H9 (cell line): ENCODE results near the gene CRYBG2. TPM values are rescaled to one million over a fixed set of nuclear protein-coding genes. Genes with fewer than 3 reads are reported as not detected.
A peak's percentile ranks its signal among the peaks of the same experiment; 100 is the strongest.

Experiments used
- DNase-seq: peaks from one replicate; pipeline ENCODE4 v3.0.0-alpha.2; 2017
- H2AFZ ChIP-seq: one replicate; pipeline ENCODE4 v1.6.1; 2013; ENCODE audit warnings: mild to moderate bottlenecking, low read length, control low read depth, moderate library complexity
- H2AK5ac ChIP-seq: 2 replicates; pipeline ENCODE4 v1.6.1; 2013; ENCODE audit warnings: low read length, control low read depth, mixed read lengths; ENCODE audit not compliant: insufficient read length
- H2BK120ac ChIP-seq: one replicate; pipeline ENCODE4 v1.6.1; 2013; ENCODE audit warnings: low read depth, mild to moderate bottlenecking, low read length, control low read depth, inconsistent platforms; ENCODE audit not compliant: poor library complexity, severe bottlenecking
- H2BK12ac ChIP-seq: 2 replicates; pipeline ENCODE4 v1.6.1; 2013; ENCODE audit warnings: low read length, control low read depth, mixed read lengths, low read depth; ENCODE audit not compliant: insufficient read length
- H2BK15ac ChIP-seq: 2 replicates; pipeline ENCODE4 v1.6.1; 2013; ENCODE audit warnings: low read depth, low read length, control low read depth
- H2BK20ac ChIP-seq: one replicate; pipeline ENCODE4 v1.6.1; 2013; ENCODE audit warnings: low read depth, mild to moderate bottlenecking, low read length, control low read depth, inconsistent platforms; ENCODE audit not compliant: poor library complexity, severe bottlenecking
- H2BK5ac ChIP-seq: 2 replicates; pipeline ENCODE4 v1.6.1; 2013; ENCODE audit warnings: low read length, control low read depth, mixed read lengths; ENCODE audit not compliant: insufficient read length
- H3K14ac ChIP-seq: 2 replicates; pipeline ENCODE4 v1.6.1; 2013; ENCODE audit warnings: low read length, control low read depth; ENCODE audit not compliant: insufficient read depth
- H3K18ac ChIP-seq: 2 replicates; pipeline ENCODE4 v1.6.1; 2013; ENCODE audit warnings: low read depth, mild to moderate bottlenecking, mixed read lengths, low read length, control low read depth; ENCODE audit not compliant: insufficient read length
- H3K23ac ChIP-seq: 2 replicates; pipeline ENCODE4 v1.6.1; 2013; ENCODE audit warnings: low read length, control low read depth, mixed read lengths, low read depth; ENCODE audit not compliant: insufficient read length
- H3K23me2 ChIP-seq: 2 replicates; pipeline ENCODE4 v1.6.1; 2013; ENCODE audit warnings: low read depth, mild to moderate bottlenecking, mixed read lengths, low read length, control low read depth; ENCODE audit not compliant: insufficient read length, poor library complexity, severe bottlenecking
- H3K27ac ChIP-seq: 2 replicates; pipeline ENCODE4 v1.5.1; 2013; ENCODE audit warnings: low read length, control low read depth, mixed read lengths, low read depth; ENCODE audit not compliant: insufficient read length
- H3K27me3 ChIP-seq: 2 replicates; pipeline ENCODE4 v1.6.1; 2013; ENCODE audit warnings: low read length, control low read depth, inconsistent platforms; ENCODE audit not compliant: insufficient read depth
- H3K4ac ChIP-seq: 2 replicates; pipeline ENCODE4 v1.6.1; 2013; ENCODE audit warnings: low read depth, mild to moderate bottlenecking, control low read depth, inconsistent platforms, low read length, moderate library complexity
- H3K4me1 ChIP-seq: 2 replicates; pipeline ENCODE4 v1.6.1; 2013; ENCODE audit warnings: low read length, control low read depth, inconsistent platforms; ENCODE audit not compliant: insufficient read depth
- H3K4me2 ChIP-seq: 2 replicates; pipeline ENCODE4 v1.6.1; 2013; ENCODE audit warnings: low read length, control low read depth, mixed read lengths; ENCODE audit not compliant: insufficient read length, insufficient read depth
- H3K56ac ChIP-seq: 2 replicates; pipeline ENCODE4 v1.6.1; 2013; ENCODE audit warnings: low read depth, mild to moderate bottlenecking, mixed read lengths, low read length, control low read depth; ENCODE audit not compliant: insufficient read length
- H3K79me1 ChIP-seq: 2 replicates; pipeline ENCODE4 v1.6.1; 2013; ENCODE audit warnings: low read depth, mild to moderate bottlenecking, moderate library complexity, low read length, control low read depth, inconsistent platforms; ENCODE audit not compliant: insufficient read depth, poor library complexity, severe bottlenecking
- H3K79me2 ChIP-seq: 2 replicates; pipeline ENCODE4 v1.6.1; 2013; ENCODE audit warnings: low read length, control low read depth, inconsistent platforms; ENCODE audit not compliant: insufficient read depth
- H3K9ac ChIP-seq: 2 replicates; pipeline ENCODE4 v1.6.1; 2013; ENCODE audit warnings: low read length, control low read depth, mixed read lengths; ENCODE audit not compliant: insufficient read length; ENCODE audit errors: extremely low read depth
- H3K9me3 ChIP-seq: one replicate; pipeline ENCODE4 v1.6.1; 2013; ENCODE audit warnings: low read depth, low read length, inconsistent platforms; ENCODE audit not compliant: control insufficient read depth
- H3T11ph ChIP-seq: one replicate; pipeline ENCODE4 v1.6.1; 2013; ENCODE audit warnings: mild to moderate bottlenecking, low read length, control low read depth, inconsistent platforms
- H4K20me1 ChIP-seq: one replicate; pipeline ENCODE4 v1.6.1; 2013; ENCODE audit not compliant: control insufficient read depth, insufficient read length, insufficient read depth
- H4K5ac ChIP-seq: 2 replicates; pipeline ENCODE4 v1.6.1; 2013; ENCODE audit warnings: low read depth, mild to moderate bottlenecking, mixed read lengths, low read length, control low read depth; ENCODE audit not compliant: insufficient read length
- H4K8ac ChIP-seq: replicated peaks from 2 replicates; pipeline ENCODE4 v1.6.1; 2013; ENCODE audit warnings: low read length, control low read depth, mixed read lengths, low read depth; ENCODE audit not compliant: insufficient read length
- H4K91ac ChIP-seq: 2 replicates; pipeline ENCODE4 v1.6.1; 2013; ENCODE audit warnings: low read depth, mild to moderate bottlenecking, moderate library complexity, mixed read lengths, low read length, control low read depth; ENCODE audit not compliant: insufficient read length
- H3K27ac Mint-ChIP-seq, 3 experiments: 2 replicates in 2 of 3; 3 replicates in 1 of 3; pipeline ENCODE4 v1.8.0; 2020 to 2021; ENCODE audit warnings: mixed read lengths in 3 of 3, mild to moderate bottlenecking in 1 of 3, moderate library complexity in 1 of 3
- H3K27me3 Mint-ChIP-seq: 2 replicates; pipeline ENCODE4 v1.8.0; 2021; ENCODE audit warnings: low read depth, mild to moderate bottlenecking, moderate library complexity, mixed read lengths
- H3K36me3 Mint-ChIP-seq, 3 experiments: 2 replicates in 2 of 3; 3 replicates in 1 of 3; pipeline ENCODE4 v1.8.0; 2020 to 2021; ENCODE audit warnings: low read depth in 3 of 3, mixed read lengths in 3 of 3; ENCODE audit not compliant: insufficient read depth in 1 of 3
- H3K4me1 Mint-ChIP-seq, 2 experiments: 2 replicates each; pipeline ENCODE4 v1.8.0; 2020; ENCODE audit warnings: mixed read lengths in 2 of 2
- H3K4me3 Mint-ChIP-seq, 2 experiments: 2 replicates in 1 of 2; 3 replicates in 1 of 2; pipeline ENCODE4 v1.8.0; 2020 to 2021; ENCODE audit warnings: mild to moderate bottlenecking in 2 of 2, mixed read lengths in 2 of 2, moderate library complexity in 1 of 2
- H3K9me3 Mint-ChIP-seq, 2 experiments: 2 replicates in 1 of 2; 3 replicates in 1 of 2; pipeline ENCODE4 v1.8.0; 2020; ENCODE audit warnings: mild to moderate bottlenecking in 2 of 2, mixed read lengths in 2 of 2, moderate library complexity in 1 of 2
- CTCF ChIP-seq: fragments of 200-600 bp; sonication (generic); conservative IDR thresholded peaks from 3 replicates; pipeline ENCODE4 v1.8.0; 2021; ENCODE audit warnings: antibody characterized with exemption, mild to moderate bottlenecking
- WGBS: extraction: QIAGEN DNeasy Blood & Tissue Kit; methylation state at CpG from one replicate; pipeline ENCODE4 v1.1.7; 2013; ENCODE audit warnings: missing lambda C conversion rate, low lambda C conversion rate, mixed read lengths; ENCODE audit not compliant: insufficient read length; ENCODE audit errors: extremely low coverage; 5-methylcytosine and 5-hydroxymethylcytosine counted together
- total RNA-seq: library from RNA; stranded (reverse); gene quantifications from 2 replicates; pipeline ENCODE4 v1.2.1, GENCODE V29; 2021

The CRYBG2 gene
- total RNA-seq, 1 experiment from 2014 or later = 12.8 TPM

GRCh38 chr1:26302733-26303405 is 51.1 kb downstream of the CRYBG2 start:
- DNase-seq = no peak
- Histone ChIP-seq H3K4me1 (0 out of 2 replicates have a peak, but pooled peaks cover 3% of the 10 kb centered on the region), H2BK5ac (no peak overlapping the region), H3K56ac (no peak overlapping the region), H3K79me2 (no peaks in the 10 kb centered on the region), H3K18ac (no peak overlapping the region), H4K91ac (no peak overlapping the region), H2BK15ac (no peak overlapping the region), H3K23ac (no peak overlapping the region), H3K27me3 (no peaks in the 10 kb centered on the region), H3K27ac (no peak overlapping the region), H4K5ac (no peak overlapping the region), H3K9ac (no peak overlapping the region), H3K23me2 (peaks cover 3% of the 10 kb centered on the region), H3K14ac (no peak overlapping the region), H3K9me3 (no peaks in the 10 kb centered on the region), H3K79me1 (no peaks in the 10 kb centered on the region), H3K4me2 (no peak overlapping the region), H2AFZ (no peak overlapping the region), H4K8ac (no peak overlapping the region), H2BK12ac (no peak overlapping the region), H3K4ac (no peak overlapping the region), H2BK120ac (no peak overlapping the region), H4K20me1 (no peaks in the 10 kb centered on the region), H2BK20ac (no peak overlapping the region), H2AK5ac (no peak overlapping the region), H3T11ph (no peak overlapping the region)
- Mint-ChIP-seq H3K4me1 (peaks cover 19 to 21% of the 10 kb centered on the region in 2 experiments), H3K4me3 (no peak overlapping the region), H3K27me3 (0 out of 2 replicates have a peak, but pooled peaks cover 2% of the 10 kb centered on the region), H3K9me3 (no peaks in the 10 kb centered on the region), H3K27ac (peak overlapping the region in 2 of 3 experiments; percentile 34 to 53; a peak in 2 of 7 replicates), H3K36me3 (no peaks in the 10 kb centered on the region)
- WGBS = no CpG with 5 or more reads among the region's 8 CpGs
- no peak for TF ChIP-seq CTCF
